Mononuclear cell (primary cell): ENCODE results near the gene TMEM114. TPM values are rescaled to one million over a fixed set of nuclear protein-coding genes. Genes with fewer than 3 reads are reported as not detected.
"Not testable (repeated sequence)": the region's sequence is repeated elsewhere in the genome, so short reads cannot be mapped to it uniquely, and the experiment has no call there.

Experiments
- H3K27me3 ChIP-seq: 2 replicates; pipeline ENCODE4 v1.6.0; 2011; ENCODE audit warnings: low read length, control low read depth; ENCODE audit not compliant: insufficient read depth
- H3K4me1 ChIP-seq: 2 replicates; pipeline ENCODE4 v1.5.1; 2011; ENCODE audit warnings: mild to moderate bottlenecking, low read length, control low read depth; ENCODE audit not compliant: insufficient read depth
- H3K4me3 ChIP-seq: 2 replicates; pipeline ENCODE4 v1.5.1; 2011; ENCODE audit warnings: mild to moderate bottlenecking, low read length, moderate library complexity
- H3K9me3 ChIP-seq: 2 replicates; pipeline ENCODE4 v1.5.1; 2011; ENCODE audit warnings: low read depth, mild to moderate bottlenecking, control low read depth, low read length
- total RNA-seq: library from RNA; depleted of rRNA; stranded (reverse); fragments of >200 nt; gene quantifications from one replicate; pipeline ENCODE4 v1.2.3, GENCODE V29; 2012

TMEM114 gene
- total RNA-seq, 1 donor, result not detected

DNA sequence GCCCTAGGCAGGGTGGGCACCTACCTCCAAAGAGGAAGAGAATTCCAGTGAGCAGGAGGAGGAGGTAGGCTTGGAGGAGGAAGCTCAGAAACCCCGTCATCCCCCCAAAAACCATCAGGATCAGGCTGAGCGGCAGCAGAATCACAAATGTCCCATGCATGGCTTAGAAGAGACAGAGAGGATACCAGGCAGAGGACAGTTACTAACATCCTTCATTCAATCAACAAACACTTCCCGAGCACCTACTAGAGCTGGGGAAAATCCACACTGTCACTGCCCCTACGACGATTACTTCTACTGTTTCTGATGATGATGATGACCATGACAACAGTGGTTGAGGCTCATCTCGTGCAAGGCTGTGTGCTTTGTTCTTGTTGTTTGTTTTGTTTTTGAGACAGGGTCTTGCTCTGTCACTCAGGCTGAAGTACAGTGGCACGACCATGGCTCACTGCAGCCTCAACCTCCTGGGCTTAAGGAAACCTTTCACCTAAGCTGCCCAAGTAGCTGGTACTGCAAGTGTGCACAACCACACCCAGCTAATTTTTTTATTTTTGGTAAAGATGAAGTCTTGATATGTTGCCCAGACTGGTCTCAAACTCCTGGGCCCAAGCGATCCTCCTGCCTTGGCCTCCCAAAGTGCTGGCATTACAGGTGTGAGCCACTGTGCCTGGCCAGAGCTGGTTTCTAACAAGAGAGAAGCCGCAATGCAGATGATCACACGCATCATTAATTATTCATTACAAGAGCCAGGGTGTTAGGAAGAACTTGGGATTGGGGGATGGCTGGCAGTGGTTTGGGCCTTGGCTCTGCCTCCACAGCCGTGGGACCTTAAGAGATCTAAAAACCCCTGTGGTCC lies 18.0 kb downstream of the TMEM114 start:
- Histone ChIP-seq H3K9me3 (no peaks in the 10 kb centered on the region), H3K27me3 (no peaks in the 10 kb centered on the region), H3K4me1 (no peaks in the 10 kb centered on the region), H3K4me3 (no peak overlapping the region)

DNA sequence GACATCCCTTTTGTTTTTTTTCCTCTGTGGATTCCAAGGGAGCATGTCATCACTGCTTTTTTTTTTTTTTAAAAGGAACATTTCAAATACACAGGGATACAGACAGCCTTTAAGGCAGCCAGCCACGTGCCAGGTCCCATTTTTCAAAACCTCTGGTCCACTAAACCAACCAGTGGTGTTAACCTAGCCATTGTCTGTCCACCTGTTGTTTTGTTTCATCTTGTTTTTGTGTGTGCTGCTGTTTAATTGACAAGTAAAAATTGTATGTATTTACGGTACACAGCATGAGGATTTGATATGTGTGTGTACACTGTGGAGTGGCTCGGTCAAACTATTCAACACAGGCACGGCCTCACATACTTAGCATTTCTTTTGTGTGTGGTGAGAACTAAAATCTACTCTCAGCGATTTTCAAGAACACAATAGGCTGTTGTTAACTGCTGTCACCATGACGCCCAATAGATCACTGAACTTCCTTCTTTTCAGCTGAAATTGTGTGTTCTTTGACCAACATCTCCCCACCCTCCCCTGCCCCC lies 19.2 kb downstream of the TMEM114 start:
- no peaks in the 10 kb centered on the region for H3K9me3 ChIP-seq
- H3K4me1 ChIP-seq, result no peaks in the 10 kb centered on the region
- no peak overlapping the region for H3K4me3 ChIP-seq
- no peaks in the 10 kb centered on the region for H3K27me3 ChIP-seq

DNA sequence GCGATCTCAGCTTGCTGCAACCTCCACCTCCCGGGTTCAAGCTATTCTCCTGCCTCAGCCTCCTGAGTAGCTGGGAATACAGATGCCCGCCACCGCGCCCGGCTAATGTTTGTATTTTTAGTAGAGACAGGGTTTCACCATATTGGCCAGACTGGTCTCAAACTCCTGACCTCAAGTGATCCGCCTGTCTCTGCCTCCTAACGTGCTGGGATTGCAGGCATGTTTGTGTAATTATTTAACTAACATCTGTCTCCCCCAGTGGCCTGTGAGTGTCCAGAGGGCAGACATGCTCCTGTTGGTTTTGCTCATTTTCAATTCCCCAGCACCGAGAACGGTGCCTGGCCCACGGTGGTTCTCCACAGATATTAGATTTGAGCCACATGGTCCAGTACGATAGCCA lies 19.9 kb downstream of the TMEM114 start:
- not testable (repeated sequence) for H3K9me3 ChIP-seq, H3K4me3 ChIP-seq, H3K27me3 ChIP-seq, H3K4me1 ChIP-seq

DNA sequence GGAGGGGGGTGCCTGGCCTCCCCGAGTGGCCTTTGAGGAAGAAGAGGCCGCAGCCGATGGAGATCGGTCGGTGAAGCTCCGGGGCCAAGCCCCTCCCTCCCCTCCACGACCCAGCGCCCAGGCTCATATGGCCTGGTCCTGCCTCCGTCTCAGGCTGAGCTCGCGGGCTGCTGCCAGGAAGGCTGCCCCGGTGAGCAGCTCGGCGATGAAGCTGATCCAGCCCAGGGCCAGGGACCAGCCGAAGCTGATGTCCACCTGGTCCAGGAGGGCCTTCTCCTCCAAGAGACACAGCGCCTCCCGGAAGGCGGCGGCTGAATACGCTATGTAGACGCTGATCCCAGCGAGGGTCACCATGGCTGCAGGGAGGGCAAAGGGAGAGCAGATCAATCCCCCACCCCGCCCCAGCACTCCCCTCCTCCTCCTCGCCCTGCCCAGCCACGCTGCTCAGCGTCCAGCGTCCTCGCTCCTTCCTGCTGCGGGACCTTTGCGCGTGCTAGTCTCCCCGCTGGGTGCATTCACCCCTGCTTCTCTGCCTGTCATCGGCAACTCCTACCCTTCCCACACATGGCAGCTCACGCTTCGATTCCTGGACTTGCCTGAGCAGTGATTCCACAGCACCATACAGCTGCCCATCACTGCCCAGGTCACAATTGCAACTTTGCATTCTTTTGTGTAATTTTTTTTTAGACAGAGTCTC lies 20.5 kb downstream of the TMEM114 start:
- H3K9me3 ChIP-seq, result no peaks in the 10 kb centered on the region
- no peaks in the 10 kb centered on the region for H3K4me1 ChIP-seq
- no peaks in the 10 kb centered on the region for H3K27me3 ChIP-seq
- H3K4me3 ChIP-seq, result no peak overlapping the region

DNA sequence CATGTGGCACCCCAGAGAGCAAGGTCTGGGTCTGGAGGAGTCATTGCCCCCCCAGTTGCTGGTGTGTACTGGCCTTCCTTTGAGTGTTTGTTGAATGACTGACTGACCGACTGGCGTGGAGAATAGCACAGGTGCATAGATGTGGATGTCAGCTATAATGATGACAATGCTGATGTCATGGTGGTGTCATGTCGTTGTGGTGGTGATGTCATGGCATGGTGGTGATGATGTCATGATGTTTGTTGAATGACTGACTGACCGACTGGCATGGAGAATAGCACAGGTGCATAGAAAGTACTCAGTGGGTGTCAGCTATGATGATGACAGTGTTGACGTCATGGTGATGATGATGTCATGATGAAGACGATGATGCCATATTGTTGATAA lies 22.1 kb downstream of the TMEM114 start:
- Histone ChIP-seq H3K27me3 (no peaks in the 10 kb centered on the region), H3K9me3 (peaks cover under 1% of the 10 kb centered on the region), H3K4me1 (no peaks in the 10 kb centered on the region), H3K4me3 (no peak overlapping the region)

DNA sequence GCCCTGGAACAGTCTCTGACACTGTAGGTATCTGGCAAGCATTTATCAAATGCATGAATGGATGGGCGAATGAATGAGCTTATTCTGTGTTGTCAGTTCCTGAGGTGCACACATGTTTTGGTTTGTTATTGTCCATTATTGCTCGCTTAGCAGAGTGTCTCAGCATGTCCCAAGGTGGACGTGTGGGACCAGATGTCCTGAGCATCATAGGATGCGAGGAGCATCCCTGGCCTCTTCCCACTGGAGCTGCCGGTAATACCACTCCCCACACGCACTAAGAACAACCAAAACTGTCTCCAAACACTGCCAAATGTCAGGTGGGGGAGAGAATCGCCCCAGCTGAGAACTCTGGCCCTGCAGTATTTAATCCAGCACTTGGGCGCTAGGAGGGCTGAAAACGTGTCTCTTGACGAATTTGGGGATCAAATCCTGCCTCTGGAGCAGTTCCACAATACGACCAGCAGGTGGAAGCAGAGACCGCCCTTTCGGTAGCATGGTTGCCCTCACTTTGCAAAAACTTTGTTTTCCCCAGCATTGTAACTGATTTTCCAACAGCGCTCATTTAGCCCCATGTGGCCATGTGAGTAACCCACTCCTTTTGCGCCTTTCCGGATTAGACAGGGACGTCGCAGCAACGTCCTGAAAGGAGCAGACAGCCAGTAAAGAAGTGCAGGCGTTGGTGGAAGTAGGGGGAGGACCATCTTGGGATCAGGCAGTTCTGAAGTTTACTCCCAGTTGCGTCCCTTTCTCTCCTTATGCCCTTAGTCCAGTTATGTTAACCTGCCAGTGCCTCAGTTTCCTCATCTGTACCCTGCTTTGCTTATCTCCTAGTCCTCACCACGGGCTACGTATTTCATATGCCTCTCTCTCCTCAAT lies 22.7 kb downstream of the TMEM114 start:
- Histone ChIP-seq H3K27me3 (no peaks in the 10 kb centered on the region), H3K4me3 (no peak overlapping the region), H3K9me3 (peaks cover 7% of the 10 kb centered on the region), H3K4me1 (no peaks in the 10 kb centered on the region)

DNA sequence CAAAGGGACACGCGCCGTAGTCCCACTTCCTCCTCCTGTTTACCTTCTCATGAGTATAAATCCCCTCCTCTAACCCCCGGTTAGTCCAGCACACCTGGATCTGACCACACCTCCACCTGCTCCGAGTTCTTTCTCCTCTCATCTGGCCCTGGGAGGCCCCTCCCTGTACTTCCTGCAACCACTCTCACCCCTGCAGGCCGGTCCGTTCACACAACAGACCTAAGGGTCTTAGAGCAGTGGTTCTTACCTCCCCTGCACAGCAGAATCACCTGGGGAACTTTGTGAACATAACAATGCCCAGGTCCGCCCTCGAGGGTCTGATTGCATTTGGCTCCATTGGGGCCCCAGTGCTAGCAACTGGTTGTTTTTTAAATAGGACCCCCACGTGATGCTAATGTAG lies 24.8 kb downstream of the TMEM114 start:
- H3K27me3 ChIP-seq, result no peaks in the 10 kb centered on the region
- no peaks in the 10 kb centered on the region for H3K4me1 ChIP-seq

DNA sequence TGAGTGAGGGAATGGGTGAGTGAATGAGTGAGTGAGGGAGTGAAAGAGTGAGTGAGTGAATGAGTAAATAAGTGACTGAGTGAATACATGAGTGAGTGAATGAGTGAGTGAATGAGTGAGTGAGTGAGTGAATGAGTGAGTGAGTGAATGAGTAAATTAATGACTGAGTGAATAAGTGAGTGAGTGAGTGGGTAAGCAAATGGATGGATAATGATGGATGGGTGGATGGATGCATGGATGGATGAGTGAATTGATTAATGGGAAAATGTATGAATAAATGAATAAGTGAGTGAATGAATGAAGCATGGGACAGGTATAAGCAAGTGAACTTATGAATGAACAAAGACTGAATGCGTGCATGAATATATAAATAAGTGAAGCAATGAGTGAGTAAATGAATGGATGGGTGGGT lies 25.4 kb downstream of the TMEM114 start:
- H3K4me1 ChIP-seq, result no peaks in the 10 kb centered on the region
- H3K27me3 ChIP-seq, result no peaks in the 10 kb centered on the region
- H3K4me3 ChIP-seq, result no peak overlapping the region
- H3K9me3 ChIP-seq, result peaks cover 17% of the 10 kb centered on the region

More for the DNA sequence above, 24.8 kb downstream of the TMEM114 start:
- Histone ChIP-seq H3K9me3 (peaks cover 17% of the 10 kb centered on the region), H3K4me3 (no peak overlapping the region)

DNA sequence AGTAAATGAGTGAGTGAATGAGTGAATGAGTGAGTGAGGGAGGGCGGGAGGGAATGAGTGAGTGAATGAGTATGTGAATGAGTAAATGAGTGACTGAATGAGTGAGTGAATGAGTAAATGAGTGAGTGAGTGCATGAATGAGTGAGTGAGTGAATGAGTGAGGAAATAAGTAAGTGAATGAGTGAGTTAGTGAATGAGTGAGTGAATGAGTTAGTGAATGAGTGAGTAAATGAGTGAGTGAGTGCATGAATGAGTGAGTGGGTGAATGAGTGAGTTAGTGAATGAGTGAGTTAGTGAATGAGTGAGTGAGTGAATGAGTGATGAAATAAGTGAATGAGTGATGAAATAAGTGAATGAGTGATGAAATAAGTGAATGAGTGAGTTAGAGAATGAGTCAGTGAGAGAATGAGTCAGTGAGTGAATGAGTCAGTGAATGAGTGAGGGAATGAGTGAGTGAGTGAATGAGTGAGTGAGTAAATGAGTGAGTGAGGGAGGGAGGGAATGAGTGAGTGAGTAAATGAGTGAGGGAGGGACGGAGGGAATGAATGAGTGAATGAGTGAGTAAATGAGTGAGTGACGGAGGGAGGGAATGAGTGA lies 26.3 kb downstream of the TMEM114 start:
- H3K27me3 ChIP-seq, H3K4me3 ChIP-seq, H3K4me1 ChIP-seq: not testable (repeated sequence)
- peaks cover 17% of the 10 kb centered on the region for H3K9me3 ChIP-seq

DNA sequence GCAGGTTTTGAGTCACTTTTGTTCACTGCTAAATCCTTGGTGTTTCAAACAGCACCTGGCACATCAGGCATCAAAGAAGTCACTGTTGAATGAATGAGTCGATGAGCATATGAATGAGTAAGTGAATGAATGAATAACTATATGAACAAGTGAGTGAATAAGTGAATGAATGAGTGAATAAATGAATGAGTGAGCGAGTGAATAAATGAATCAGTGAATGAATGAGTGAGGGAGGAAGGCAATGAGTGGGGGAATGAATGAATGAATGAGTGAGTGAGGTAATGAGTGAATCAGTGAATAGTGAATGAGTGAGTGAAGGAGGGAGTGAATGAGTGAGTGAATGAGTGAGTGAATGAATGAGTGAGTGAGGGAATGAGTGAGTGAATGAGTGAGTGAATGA lies 28.8 kb downstream of the TMEM114 start:
- Histone ChIP-seq H3K4me3 (no peak overlapping the region), H3K4me1 (no peaks in the 10 kb centered on the region), H3K27me3 (no peaks in the 10 kb centered on the region), H3K9me3 (peaks cover 17% of the 10 kb centered on the region)

DNA sequence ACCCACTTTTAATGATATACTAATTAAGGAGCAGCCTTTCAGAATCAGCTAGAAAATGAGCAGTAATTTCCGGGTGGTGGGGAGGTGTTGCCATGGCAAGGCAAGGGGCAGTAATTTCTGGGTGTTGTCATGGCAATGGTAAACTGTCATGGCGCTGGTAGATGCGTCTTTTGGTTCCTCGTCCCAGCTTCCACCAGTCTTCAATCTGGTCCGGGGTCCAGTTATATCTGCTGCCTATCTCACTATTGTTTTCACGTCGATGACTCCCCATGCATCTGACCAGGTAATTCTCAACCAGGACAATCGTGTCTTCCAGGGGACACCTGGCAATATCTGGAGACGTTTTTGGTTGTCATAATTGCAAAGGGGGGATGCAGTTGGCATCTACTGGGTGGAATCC lies 34.9 kb downstream of the TMEM114 start:
- H3K4me1 ChIP-seq, result no peaks in the 10 kb centered on the region
- H3K4me3 ChIP-seq, result no peak overlapping the region
- H3K27me3 ChIP-seq, result no peaks in the 10 kb centered on the region
- H3K9me3 ChIP-seq, result no peaks in the 10 kb centered on the region

DNA sequence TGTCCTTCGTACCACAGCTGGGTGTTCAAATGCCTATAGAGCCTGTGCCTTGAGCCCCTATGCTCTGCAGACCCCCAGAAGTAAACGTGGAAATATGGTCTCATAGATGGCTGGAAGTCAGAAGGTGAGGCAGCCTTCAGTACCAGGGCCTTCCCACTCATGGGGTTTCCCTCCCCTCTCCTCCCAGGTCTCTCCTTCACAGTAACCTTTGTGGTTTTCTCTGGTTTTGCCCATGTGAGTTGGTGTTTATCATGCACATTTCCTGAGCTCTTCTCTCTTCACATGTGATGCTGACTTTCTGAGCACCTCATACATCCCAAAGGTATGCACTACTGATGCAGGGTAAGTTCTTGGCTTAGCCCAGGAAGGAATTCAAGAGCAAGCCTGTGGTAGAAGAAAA lies 35.4 kb downstream of the TMEM114 start:
- Histone ChIP-seq H3K4me3 (no peak overlapping the region), H3K9me3 (no peaks in the 10 kb centered on the region), H3K4me1 (no peaks in the 10 kb centered on the region), H3K27me3 (no peaks in the 10 kb centered on the region)

DNA sequence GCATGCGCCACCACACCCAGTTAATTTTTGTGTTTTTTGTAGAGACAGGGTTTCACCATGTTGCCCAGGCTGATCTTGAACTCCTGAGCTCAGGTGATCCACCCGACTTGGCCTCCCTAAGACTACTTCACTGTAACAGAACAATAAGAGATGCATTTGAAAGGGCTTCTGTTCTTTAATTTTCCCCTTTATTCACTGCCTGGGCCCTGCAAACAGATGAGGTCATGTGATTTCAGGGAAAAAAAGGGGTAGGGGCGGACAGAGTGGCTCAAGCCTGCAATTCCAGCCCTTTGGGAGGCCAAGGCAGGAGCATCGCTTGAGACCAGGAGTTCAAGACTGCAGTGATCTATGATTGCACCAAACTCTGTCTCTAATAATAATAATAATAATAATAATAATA lies 36.3 kb downstream of the TMEM114 start:
- H3K4me1 ChIP-seq, result no peaks in the 10 kb centered on the region
- no peak overlapping the region for H3K4me3 ChIP-seq
- no peaks in the 10 kb centered on the region for H3K27me3 ChIP-seq
- no peaks in the 10 kb centered on the region for H3K9me3 ChIP-seq

DNA sequence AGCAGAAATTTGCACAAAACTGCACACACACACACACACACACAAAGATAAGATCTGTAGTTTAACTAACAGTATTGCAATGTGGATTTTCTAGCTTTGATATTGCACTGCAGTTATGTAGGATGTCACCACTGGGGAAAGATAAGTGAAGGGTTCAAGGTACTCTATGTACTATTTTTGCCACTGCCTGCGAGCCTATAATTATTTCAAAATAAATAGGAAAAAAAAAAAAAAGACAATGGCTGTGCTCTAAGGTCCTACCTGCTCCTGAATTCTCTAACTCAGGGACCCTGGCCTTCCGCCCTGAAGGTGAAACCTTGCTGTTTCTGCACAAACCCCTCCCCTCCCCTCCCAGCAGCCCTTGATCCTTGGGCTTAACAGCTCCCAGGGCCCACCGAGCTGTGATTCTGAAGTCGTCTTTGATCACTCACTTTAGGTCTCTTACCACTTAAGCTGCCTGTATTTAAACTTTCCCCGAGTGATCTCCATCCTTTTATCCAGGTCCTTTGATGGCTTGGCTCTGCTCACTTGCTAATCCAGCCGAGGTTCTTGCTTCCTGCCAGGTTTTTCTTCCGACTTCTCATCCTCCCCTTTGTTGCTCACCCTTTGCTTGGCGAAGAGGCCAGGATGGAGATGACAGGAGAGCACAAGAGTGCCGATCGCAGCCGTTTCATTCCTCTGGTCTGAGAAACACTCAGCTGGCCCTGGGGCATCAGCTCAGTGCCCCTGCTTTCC lies 37.7 kb downstream of the TMEM114 start:
- no peak overlapping the region for H3K4me3 ChIP-seq
- H3K9me3 ChIP-seq, result no peaks in the 10 kb centered on the region
- no peaks in the 10 kb centered on the region for H3K27me3 ChIP-seq
- H3K4me1 ChIP-seq, result no peaks in the 10 kb centered on the region
